Nephron progenitor cell (in vitro differentiated cells): ENCODE data around the gene IL26.
"Not testable (repeated sequence)": the region's sequence is repeated elsewhere in the genome, so short reads cannot be mapped to it uniquely, and the experiment has no call there.

ENCODE experiments used
- DNase-seq: peaks from one replicate; pipeline ENCODE4 v3.0.0; 2021
- H3K27ac Mint-ChIP-seq: 2 replicates; pipeline ENCODE4 v1.8.0; 2021; ENCODE audit warnings: mild to moderate bottlenecking, moderate library complexity, mixed read lengths
- H3K27me3 Mint-ChIP-seq: 2 replicates; pipeline ENCODE4 v1.8.0; 2021; ENCODE audit warnings: mild to moderate bottlenecking, low read depth, mixed read lengths; ENCODE audit not compliant: poor library complexity
- H3K36me3 Mint-ChIP-seq: 2 replicates; pipeline ENCODE4 v1.8.0; 2021; ENCODE audit warnings: low read depth, mixed read lengths
- H3K4me1 Mint-ChIP-seq: 2 replicates; pipeline ENCODE4 v1.8.0; 2021; ENCODE audit warnings: mixed read lengths
- H3K4me3 Mint-ChIP-seq: 2 replicates; pipeline ENCODE4 v1.8.0; 2021; ENCODE audit warnings: mild to moderate bottlenecking, moderate library complexity, mixed read lengths
- H3K9me3 Mint-ChIP-seq: 2 replicates; pipeline ENCODE4 v1.8.0; 2021; ENCODE audit warnings: mild to moderate bottlenecking, moderate library complexity, mixed read lengths
- TF ChIP-seq, protein P1 (sequence below): fragments of 200-600 bp; sonication (generic); IDR thresholded peaks from 2 replicates; pipeline ENCODE4 v1.5.0; 2021; ENCODE audit warnings: antibody characterized with exemption

The IL26 gene

DNA sequence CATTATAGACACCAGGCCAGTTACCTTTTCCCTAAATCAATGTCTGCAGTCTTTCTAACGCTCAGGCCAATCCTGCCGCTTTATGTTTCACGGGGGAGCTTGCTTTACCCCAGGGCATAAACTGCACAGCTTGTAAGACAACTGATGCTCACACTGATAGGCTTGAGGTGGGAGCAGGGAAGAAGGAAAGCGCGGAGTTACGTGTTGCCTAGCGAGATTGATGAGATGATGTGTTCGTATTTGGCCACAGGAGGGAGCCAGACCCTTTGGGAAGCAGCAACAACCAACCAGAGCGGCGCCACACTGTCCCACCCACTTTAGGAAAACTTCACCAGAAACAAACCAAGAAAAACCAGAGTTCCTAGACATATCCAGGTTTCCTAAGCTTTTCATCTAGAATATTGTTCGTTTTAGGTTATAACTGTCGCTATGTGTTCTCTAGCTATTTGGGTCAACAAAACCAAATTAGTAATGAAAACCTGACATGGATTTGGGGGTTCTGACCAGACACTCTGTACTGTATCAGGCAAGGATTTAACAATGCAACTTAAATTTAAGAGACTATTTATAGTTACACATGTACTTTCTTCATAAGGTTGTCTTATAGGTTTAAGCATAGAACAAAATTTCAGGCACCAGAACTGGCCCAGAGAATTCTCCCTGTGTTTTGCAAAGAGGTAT is 2.4 kb downstream of the IL26 start:
- Mint-ChIP-seq H3K27me3 (no peaks in the 10 kb centered on the region), H3K4me3 (peak overlapping the region; percentile 42), H3K9me3 (peaks cover 8% of the 10 kb centered on the region), H3K27ac (no peak overlapping the region), H3K36me3 (no peaks in the 10 kb centered on the region), H3K4me1 (peaks cover 15% of the 10 kb centered on the region)
- TF ChIP-seq, protein P1, sequence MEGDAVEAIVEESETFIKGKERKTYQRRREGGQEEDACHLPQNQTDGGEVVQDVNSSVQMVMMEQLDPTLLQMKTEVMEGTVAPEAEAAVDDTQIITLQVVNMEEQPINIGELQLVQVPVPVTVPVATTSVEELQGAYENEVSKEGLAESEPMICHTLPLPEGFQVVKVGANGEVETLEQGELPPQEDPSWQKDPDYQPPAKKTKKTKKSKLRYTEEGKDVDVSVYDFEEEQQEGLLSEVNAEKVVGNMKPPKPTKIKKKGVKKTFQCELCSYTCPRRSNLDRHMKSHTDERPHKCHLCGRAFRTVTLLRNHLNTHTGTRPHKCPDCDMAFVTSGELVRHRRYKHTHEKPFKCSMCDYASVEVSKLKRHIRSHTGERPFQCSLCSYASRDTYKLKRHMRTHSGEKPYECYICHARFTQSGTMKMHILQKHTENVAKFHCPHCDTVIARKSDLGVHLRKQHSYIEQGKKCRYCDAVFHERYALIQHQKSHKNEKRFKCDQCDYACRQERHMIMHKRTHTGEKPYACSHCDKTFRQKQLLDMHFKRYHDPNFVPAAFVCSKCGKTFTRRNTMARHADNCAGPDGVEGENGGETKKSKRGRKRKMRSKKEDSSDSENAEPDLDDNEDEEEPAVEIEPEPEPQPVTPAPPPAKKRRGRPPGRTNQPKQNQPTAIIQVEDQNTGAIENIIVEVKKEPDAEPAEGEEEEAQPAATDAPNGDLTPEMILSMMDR, result peak; percentile 80
- peak; percentile 79 for DNase-seq

GRCh38 chr12:68222326-68222725 is 3.3 kb downstream of the IL26 start:
- Mint-ChIP-seq H3K4me3 (no peak overlapping the region), H3K9me3 (peaks cover 8% of the 10 kb centered on the region), H3K4me1 (peaks cover 15% of the 10 kb centered on the region), H3K27ac (no peak overlapping the region), H3K27me3 (no peaks in the 10 kb centered on the region), H3K36me3 (no peaks in the 10 kb centered on the region)
- no peak for DNase-seq
- TF ChIP-seq, protein P1, result no peak

DNA sequence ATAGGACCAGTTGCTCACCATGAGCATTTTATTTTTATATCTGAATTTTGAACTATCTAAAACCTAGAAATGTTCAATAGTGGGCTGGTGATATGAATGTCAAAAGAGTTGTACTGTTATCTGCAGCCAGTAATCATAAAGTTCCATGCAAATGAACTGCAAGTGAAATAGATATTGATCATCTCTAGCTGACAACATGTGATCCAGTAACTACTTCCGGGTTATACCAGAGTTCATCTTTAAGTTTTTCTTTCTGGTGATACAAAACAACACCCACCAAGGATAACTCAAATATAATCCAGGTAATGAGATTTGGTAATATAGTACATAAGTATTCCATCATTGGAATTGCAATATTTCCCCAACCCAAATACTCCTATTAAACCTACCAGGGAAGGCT is 4.1 kb downstream of the IL26 start:
- DNase-seq, result no peak
- Mint-ChIP-seq H3K9me3 (peaks cover 8% of the 10 kb centered on the region), H3K4me3 (no peak overlapping the region), H3K27ac (no peak overlapping the region), H3K4me1 (peaks cover 15% of the 10 kb centered on the region), H3K27me3 (no peaks in the 10 kb centered on the region), H3K36me3 (no peaks in the 10 kb centered on the region)
- TF ChIP-seq, protein P1, result no peak

DNA sequence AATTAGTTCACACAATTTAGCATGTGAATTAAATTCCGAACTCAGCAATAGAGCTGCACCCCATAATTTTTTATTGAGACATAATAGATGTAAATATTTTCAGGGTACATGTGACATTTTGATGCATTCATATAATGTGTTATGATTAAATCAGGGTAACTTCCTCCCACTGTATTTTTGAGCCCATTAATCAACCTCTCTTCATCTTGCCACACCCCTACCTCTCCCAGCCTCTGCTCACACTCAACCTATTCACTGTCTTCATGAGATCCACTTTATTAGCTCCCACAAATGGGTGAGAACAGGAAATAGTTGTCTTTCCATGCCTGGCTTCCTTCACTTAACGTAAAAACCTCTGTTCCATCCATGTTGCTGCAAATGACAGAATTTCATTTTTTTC is 14.7 kb downstream of the IL26 start:
- Mint-ChIP-seq H3K4me3 (no peak overlapping the region), H3K4me1 (peaks cover 15% of the 10 kb centered on the region), H3K36me3 (peaks cover 8% of the 10 kb centered on the region), H3K9me3 (peaks cover 39% of the 10 kb centered on the region), H3K27me3 (no peaks in the 10 kb centered on the region), H3K27ac (no peak overlapping the region)
- no peak for DNase-seq
- TF ChIP-seq, protein P1, result no peak

DNA sequence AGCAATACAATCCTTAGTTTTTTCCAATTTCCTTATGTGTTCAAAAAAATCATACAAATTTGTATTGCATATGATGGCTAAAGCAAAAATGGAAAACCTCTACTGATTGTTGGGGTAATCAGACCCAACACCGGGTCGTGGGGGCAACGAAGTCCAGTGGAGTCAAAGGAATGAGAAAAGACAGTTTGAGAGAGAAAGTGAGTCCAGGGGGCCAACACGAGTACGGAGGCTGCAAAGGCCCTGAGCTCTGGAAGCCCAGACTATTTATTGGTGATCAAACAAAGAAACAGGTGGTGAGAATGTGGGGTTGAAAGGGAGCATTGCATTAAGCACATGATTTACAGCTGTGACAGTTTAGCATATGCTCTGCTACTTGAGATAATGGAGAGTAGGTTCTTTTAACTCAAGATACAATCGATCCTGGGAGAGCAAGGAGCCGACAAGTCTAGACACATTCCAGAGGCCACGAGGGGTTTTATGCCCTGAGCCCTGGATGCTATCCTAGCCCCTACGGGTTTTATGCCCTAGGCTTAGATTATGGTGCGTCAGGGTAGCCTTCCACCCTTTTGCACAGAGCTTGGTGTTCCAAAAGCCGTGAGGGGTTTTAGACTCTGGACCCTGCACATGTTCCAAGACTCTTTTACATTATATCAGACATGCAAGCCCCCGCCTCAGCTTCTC is 16.4 kb downstream of the IL26 start:
- Mint-ChIP-seq H3K9me3 (peaks cover 39% of the 10 kb centered on the region), H3K27ac (peak overlapping the region; percentile 72), H3K4me1 (peaks cover 15% of the 10 kb centered on the region)
- DNase-seq, H3K27me3 Mint-ChIP-seq, H3K36me3 Mint-ChIP-seq, H3K4me3 Mint-ChIP-seq: not testable (repeated sequence)

- Mint-ChIP-seq H3K9me3 (peaks cover 27% of the 10 kb centered on the region), H3K36me3 (peaks cover 8% of the 10 kb centered on the region), H3K4me3 (no peak overlapping the region), H3K27ac (peak overlapping the region; percentile 55), H3K27me3 (no peaks in the 10 kb centered on the region), H3K4me1 (peaks cover 20% of the 10 kb centered on the region)
- DNase-seq, result no peak
- TF ChIP-seq, protein P1, result no peak
Observed at GRCh38 chr12:68207276-68207675, 18.3 kb downstream of the IL26 start.
